Activated naive CD4-positive, alpha-beta T cell treated with anti-CD3 and anti-CD28 coated beads, Interleukin-2, amount 50 U/mL, for 24 hours (primary cell): ENCODE results near the gene TOM1L2.
"Not testable (repeated sequence)": the region's sequence is repeated elsewhere in the genome, so short reads cannot be mapped to it uniquely, and the experiment has no call there.

Experiments
- H3K27ac Mint-ChIP-seq: one replicate; pipeline ENCODE4 v1.8.0; 2021; ENCODE audit warnings: mild to moderate bottlenecking, mixed read lengths
- H3K27me3 Mint-ChIP-seq: one replicate; pipeline ENCODE4 v1.8.0; 2021; ENCODE audit warnings: mixed read lengths
- H3K36me3 Mint-ChIP-seq: one replicate; pipeline ENCODE4 v1.8.0; 2021; ENCODE audit warnings: mixed read lengths
- H3K4me1 Mint-ChIP-seq: one replicate; pipeline ENCODE4 v1.8.0; 2021; ENCODE audit warnings: mixed read lengths
- H3K4me3 Mint-ChIP-seq: one replicate; pipeline ENCODE4 v1.8.0; 2021; ENCODE audit warnings: mild to moderate bottlenecking, mixed read lengths
- H3K9me3 Mint-ChIP-seq: one replicate; pipeline ENCODE4 v1.8.0; 2021; ENCODE audit warnings: mixed read lengths

TOM1L2 gene

DNA sequence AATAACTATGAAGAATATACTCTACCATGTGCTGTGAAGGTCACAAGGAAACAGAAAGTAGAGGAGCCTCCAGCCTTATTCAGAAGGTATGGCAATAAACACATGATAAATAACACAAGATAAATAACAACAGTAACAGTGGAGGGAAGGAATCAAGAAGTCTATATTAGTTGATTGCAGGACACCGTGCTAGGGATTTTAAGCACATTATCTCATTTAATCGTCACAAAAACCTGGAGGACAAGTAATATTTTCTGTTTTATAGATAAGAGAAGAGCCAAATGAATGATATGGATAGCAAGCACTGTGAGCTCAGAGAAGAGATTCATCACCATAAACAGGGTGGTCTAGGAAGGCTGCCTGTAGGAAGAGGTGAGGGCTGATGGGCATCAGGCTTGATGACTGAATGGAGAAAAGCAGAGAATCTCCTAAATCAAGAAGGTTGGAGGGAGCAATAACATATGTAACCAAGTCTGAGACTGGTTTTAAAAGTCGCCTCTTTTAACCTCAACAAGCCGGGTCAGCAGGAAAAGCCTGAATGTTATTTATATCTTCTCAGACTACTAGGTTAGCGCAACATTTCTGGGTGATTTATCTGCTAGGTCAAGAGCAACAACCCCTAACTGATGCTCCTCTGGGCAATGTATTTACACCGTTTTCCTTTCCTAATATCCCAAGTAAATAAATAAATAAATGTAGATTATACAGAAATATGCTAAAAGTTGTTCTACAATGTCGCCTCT is 8.3 kb downstream of the TOM1L2 start:
- Mint-ChIP-seq H3K4me1 (peaks cover 78% of the 10 kb centered on the region), H3K36me3 (peaks cover 3% of the 10 kb centered on the region), H3K27me3 (no peaks in the 10 kb centered on the region), H3K27ac (no peak overlapping the region), H3K4me3 (no peak overlapping the region), H3K9me3 (no peaks in the 10 kb centered on the region)

DNA sequence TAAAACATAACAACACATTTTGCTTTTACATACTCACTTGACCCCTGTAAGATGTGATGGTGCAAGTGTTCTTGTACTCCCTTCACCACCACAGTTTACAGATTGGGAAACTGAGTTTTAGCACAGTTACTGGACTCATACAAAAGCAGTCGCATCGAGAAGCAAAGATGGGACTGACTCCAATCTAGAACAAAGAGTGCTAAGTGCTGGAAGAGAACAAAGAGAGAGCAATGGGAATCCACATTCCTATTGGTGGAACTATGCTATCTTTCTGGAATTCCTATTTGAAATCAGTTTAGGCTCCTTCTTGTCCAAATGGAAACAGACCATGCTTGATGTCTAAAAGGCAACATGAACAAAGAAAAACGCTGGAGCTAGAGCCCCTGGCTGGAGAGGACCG is 9.1 kb downstream of the TOM1L2 start:
- Mint-ChIP-seq H3K4me3 (no peak overlapping the region), H3K27me3 (no peaks in the 10 kb centered on the region), H3K4me1 (peaks cover 80% of the 10 kb centered on the region), H3K27ac (no peak overlapping the region), H3K9me3 (no peaks in the 10 kb centered on the region), H3K36me3 (peaks cover 3% of the 10 kb centered on the region)

DNA sequence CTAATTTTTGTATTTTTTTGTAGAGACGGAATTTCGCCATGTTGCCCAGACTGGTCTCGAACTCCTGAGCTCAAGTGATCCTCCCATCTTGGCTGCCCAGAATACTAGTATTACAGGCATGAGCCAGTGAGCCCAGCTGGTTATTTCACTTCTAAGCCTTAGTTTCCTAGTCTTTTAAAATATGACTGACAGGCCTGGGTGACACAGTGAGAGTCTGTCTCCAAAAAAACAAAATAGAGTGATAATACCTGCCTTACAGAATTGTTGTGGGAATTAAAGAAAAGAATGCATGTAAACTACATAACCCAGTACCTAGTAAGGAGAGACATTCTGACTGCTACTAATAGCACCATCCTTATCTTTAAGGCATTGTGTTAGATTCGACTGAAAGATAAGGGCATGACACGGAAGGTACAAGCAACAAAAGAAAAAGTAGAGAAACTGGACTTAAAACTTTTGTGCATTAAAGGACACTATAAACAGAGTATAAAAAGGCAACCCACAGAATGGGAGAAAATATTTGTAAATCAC is 11.6 kb downstream of the TOM1L2 start:
- H3K36me3 Mint-ChIP-seq: peaks cover 5% of the 10 kb centered on the region
- no peaks in the 10 kb centered on the region for H3K9me3 Mint-ChIP-seq
- H3K27me3 Mint-ChIP-seq: no peaks in the 10 kb centered on the region
- peak overlapping the region; percentile 81 for H3K4me3 Mint-ChIP-seq
- peaks cover 78% of the 10 kb centered on the region for H3K4me1 Mint-ChIP-seq
- H3K27ac Mint-ChIP-seq: peak overlapping the region; percentile 99

DNA sequence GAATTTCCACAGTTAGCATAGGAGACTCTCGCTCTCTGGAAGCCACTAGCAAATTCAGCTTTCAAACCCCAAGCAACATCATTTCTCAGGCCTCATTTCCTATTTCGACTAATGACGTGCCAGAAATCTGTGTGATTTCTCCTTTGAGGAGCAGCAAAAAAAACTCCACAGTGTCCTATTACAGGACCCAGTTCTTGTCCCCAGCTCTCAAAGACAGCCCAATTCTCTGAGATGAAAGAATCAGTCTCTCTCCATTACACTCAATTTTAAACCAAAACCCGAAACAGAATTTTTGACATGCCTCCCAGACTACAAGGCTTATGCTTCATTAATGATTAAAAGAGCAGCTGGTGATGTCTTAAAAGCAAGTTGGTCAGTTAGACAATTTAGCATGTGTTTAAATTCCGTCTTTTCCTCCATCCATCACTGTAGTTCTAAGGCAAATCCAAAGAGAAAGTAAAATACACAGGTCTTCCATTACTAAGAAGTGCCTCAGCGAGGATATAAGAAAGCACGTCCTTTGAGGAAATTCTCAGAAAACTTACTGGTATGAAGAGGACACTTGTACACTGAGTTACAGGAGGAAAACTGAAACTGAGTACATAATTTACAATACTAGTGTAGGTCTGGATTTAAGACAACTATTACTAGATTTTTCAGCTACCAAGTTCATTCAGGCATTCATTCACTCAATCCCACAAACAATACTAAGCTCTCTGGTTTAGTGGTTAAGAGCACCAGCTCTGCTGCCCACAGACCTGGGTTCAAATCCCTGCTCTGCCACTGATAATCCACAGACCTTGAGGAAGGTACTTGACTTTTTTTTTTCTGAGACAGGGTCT is 12.5 kb downstream of the TOM1L2 start:
- peaks cover 78% of the 10 kb centered on the region for H3K4me1 Mint-ChIP-seq

DNA sequence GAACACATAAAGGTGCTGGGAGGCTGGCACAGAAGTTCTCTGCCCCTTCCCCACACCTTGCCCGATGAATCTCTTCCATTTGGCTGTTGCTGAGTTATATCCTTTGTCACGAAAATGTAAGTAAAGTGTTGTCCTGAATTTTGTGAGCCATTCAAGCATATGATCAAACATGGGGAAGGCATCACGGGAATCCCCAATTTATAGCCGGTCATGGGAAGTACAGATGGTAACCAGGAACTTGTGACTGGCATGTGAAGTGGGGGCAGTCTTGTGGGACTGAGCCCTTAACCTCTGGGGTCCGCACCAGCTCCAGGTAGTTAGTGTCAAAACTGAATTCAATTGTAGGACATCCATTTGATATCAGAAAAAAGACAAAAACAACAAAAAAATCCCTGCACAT is 13.2 kb downstream of the TOM1L2 start:
- peaks cover 83% of the 10 kb centered on the region for H3K4me1 Mint-ChIP-seq
- peak overlapping the region; percentile 99 for H3K27ac Mint-ChIP-seq
- peaks cover 7% of the 10 kb centered on the region for H3K36me3 Mint-ChIP-seq
- H3K9me3 Mint-ChIP-seq: no peaks in the 10 kb centered on the region
- H3K4me3 Mint-ChIP-seq: peak overlapping the region; percentile 81
- H3K27me3 Mint-ChIP-seq: no peaks in the 10 kb centered on the region

More for the DNA sequence above, 12.5 kb downstream of the TOM1L2 start:
- H3K4me3 Mint-ChIP-seq: peak overlapping the region; percentile 81
- H3K27ac Mint-ChIP-seq: peak overlapping the region; percentile 99
- H3K27me3 Mint-ChIP-seq: no peaks in the 10 kb centered on the region
- H3K36me3 Mint-ChIP-seq: peaks cover 7% of the 10 kb centered on the region
- no peaks in the 10 kb centered on the region for H3K9me3 Mint-ChIP-seq

DNA sequence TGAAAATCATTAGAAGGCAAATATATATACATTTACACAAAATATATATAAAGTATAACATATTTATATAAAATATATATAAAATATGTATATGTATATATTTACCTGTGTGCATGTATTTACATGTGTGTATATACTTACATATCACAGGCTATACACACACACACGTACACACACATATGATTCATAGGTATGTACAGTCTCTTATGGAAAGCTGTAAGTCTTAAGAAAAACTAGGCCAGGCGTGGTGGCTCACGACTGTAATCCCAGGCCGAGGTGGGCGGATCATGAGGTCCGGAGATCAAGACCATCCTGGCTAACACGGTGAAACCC is 14.7 kb downstream of the TOM1L2 start:
- Mint-ChIP-seq H3K9me3 (no peaks in the 10 kb centered on the region), H3K27me3 (no peaks in the 10 kb centered on the region), H3K36me3 (peaks cover 6% of the 10 kb centered on the region), H3K4me3 (no peak overlapping the region), H3K4me1 (peaks cover 80% of the 10 kb centered on the region), H3K27ac (peak overlapping the region; percentile 99)

DNA sequence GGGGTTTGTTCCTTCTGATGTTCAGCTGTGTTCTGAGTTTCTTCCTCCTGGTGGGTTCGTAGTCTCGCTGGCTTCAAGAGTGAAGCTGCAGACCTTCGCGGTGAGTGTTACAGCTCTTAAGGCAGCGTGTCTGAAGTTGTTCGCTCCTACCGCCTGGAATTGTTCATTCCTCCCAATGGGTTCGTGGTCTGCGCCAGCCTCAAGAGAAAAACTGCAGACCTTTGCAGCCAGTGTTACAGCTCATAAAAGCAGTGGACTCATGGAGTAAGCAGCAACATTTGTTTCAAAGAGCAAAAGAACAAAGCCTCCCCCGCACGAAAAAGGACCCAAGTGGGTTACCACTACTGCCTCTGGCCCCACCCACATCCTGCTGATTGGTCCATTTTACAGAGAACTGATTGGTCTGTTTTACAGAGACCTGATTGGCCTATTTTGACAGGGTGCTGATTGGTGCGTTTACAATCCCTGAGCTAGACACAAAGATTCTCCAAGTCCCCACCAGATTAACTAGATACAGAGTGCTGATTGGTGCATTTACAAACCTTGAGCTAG is 16.3 kb downstream of the TOM1L2 start:
- peak overlapping the region; percentile 15 for H3K4me3 Mint-ChIP-seq
- H3K36me3 Mint-ChIP-seq, H3K9me3 Mint-ChIP-seq, H3K27me3 Mint-ChIP-seq: not testable (repeated sequence)
- peak overlapping the region; percentile 59 for H3K27ac Mint-ChIP-seq
- H3K4me1 Mint-ChIP-seq: peaks cover 76% of the 10 kb centered on the region

DNA sequence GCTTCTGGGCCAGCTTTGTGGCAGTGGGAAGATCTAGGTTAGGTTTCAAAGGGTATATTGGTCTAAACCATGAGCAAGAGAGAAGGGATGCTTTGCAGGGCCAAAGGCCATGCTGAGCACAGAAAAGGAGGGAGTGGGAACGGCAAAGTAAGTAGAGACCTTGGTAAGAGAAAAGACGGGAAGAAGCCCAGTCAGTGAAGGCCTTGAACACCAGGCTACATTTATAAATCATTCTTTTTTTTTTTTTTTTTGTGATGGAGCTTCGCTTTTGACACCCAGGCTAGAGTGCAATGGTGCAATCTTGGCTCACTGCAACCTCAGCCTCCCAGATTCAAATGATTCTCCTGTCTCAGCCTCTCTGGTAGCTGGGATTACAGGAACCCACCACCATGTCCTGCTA is 18.1 kb downstream of the TOM1L2 start:
- no peak overlapping the region for H3K4me3 Mint-ChIP-seq
- H3K9me3 Mint-ChIP-seq: no peaks in the 10 kb centered on the region
- H3K4me1 Mint-ChIP-seq: peaks cover 69% of the 10 kb centered on the region
- no peaks in the 10 kb centered on the region for H3K27me3 Mint-ChIP-seq
- H3K27ac Mint-ChIP-seq: no peak overlapping the region
- peaks cover 6% of the 10 kb centered on the region for H3K36me3 Mint-ChIP-seq

DNA sequence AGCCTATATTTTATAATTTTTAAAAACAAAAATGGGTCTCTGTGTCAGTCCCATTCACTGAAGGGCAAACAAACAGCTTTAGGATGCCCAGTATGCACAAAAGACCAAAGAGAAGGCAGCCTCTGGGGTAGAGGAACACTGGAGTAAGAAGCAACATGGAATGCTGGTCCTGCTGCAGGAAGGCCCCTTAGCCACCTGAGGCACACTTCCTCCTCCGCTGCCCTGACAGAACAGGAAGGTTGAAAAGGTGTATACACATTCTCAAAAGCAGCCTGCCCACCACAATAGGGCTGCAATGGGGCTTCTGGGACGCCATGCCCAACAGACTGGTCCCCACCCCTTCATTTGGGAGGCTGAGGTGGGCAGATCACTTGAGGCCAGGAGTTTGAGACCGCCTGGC is 19.5 kb downstream of the TOM1L2 start:
- no peaks in the 10 kb centered on the region for H3K27me3 Mint-ChIP-seq
- peaks cover 6% of the 10 kb centered on the region for H3K36me3 Mint-ChIP-seq
- peaks cover 62% of the 10 kb centered on the region for H3K4me1 Mint-ChIP-seq
- no peak overlapping the region for H3K27ac Mint-ChIP-seq
- no peak overlapping the region for H3K4me3 Mint-ChIP-seq
- H3K9me3 Mint-ChIP-seq: no peaks in the 10 kb centered on the region

DNA sequence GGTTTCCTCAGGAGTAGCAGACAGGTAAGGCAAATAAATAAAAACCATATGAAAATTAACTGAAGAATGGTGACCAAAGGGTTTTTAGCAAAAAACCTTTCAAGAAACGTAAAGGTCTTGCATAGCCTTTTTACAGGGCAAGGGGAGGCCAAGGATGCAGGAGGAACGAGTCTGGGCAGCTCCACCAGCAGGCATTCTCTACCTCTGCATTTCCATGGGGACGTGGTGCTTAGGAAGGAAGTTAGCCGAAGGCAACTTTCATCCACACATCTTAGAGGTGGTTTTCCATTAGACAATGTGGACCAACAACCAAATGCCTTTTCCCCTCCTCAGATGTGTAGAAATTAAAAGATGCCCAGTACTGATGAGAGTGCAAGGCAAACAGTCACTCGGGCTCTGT is 20.7 kb downstream of the TOM1L2 start:
- Mint-ChIP-seq H3K36me3 (peaks cover 6% of the 10 kb centered on the region), H3K4me3 (no peak overlapping the region), H3K4me1 (peaks cover 59% of the 10 kb centered on the region), H3K27me3 (no peaks in the 10 kb centered on the region), H3K27ac (no peak overlapping the region), H3K9me3 (no peaks in the 10 kb centered on the region)

DNA sequence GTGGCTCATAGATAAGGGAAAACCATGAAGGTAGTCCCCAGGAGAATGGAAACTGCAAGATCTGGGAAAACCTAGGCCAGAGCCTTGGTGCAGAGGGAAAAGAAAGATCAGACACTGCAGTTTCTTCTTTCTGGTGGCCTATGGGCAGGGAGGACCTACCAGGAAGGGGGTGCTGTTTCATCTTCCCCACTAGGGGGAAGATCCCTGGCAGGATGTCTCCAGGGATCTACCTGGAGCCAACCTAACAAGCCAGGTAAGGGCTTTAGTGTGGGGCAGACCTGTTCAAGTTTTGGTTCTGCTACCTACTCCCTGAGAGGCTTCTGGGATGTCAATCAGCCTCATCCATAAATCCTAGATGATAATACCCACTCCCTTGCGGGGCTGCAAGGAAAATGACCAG is 21.4 kb downstream of the TOM1L2 start:
- H3K36me3 Mint-ChIP-seq: peaks cover 6% of the 10 kb centered on the region

DNA sequence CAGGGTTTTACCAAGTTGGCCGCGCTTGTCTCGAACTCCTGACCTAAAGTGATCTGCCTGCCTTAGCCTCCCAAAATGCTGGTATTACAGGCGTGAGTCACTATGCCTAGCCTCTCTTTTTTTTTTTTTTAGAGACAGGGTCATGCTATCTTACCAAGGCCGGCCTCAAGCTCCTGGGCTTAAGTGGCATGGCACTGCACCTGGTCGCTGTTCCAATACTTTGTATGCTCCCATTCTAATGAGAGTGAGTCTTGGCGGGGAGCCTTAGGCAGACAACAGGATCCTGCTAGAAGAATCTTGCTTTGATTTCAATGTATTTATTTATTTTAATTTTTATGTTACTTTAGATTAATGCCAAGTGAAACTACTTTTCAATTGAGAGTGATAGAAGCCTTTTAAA is 21.9 kb downstream of the TOM1L2 start:
- no peak overlapping the region for H3K4me3 Mint-ChIP-seq
- H3K36me3 Mint-ChIP-seq: peaks cover 4% of the 10 kb centered on the region
- peaks cover 55% of the 10 kb centered on the region for H3K4me1 Mint-ChIP-seq
- no peaks in the 10 kb centered on the region for H3K27me3 Mint-ChIP-seq
- H3K9me3 Mint-ChIP-seq: no peaks in the 10 kb centered on the region
- no peak overlapping the region for H3K27ac Mint-ChIP-seq

More for the DNA sequence above, 21.4 kb downstream of the TOM1L2 start:
- Mint-ChIP-seq H3K9me3 (no peaks in the 10 kb centered on the region), H3K27me3 (no peaks in the 10 kb centered on the region), H3K27ac (no peak overlapping the region), H3K4me1 (peaks cover 59% of the 10 kb centered on the region), H3K4me3 (no peak overlapping the region)

DNA sequence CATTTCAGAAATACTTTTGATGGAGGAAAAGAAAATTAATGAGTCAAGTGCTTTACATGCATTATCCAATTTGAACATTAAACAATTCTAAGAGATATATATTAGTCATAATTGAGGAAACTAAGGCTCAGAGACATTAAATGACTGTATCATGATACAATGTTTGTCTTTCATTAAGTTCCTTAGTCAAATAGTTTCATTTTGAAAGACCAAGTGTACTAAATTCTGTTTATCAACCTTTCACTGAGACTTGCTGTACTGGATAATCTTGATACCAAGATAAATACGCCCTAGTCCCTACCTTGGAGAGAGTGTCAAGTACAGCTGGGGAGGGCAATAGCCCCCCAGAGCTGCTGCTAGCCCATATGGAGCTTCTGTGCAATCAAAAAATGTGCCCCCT is 24.2 kb downstream of the TOM1L2 start:
- Mint-ChIP-seq H3K4me1 (peaks cover 47% of the 10 kb centered on the region), H3K27me3 (no peaks in the 10 kb centered on the region), H3K4me3 (no peak overlapping the region), H3K9me3 (no peaks in the 10 kb centered on the region), H3K27ac (peak overlapping the region; percentile 12), H3K36me3 (peaks cover 3% of the 10 kb centered on the region)

DNA sequence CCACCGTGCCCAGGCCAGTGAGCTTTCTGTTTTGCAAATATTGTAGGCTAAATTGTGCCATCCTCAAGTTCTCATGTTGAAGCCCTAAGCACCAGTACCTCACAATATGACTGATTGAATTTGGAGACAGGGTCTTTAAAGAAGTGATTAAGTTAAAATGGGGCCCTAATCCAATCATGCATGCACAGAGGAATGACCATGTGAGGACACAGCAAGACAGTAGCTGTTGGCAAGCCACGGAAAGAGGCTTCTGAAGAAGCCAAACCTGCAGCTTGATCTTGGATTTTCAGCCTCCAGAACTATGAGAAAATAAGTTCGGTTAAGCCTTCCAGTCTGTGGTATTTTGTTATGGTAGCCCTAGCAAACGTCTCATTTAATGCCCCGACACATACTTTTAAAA is 24.9 kb downstream of the TOM1L2 start:
- Mint-ChIP-seq H3K27me3 (no peaks in the 10 kb centered on the region), H3K36me3 (peaks cover 3% of the 10 kb centered on the region), H3K4me1 (peaks cover 49% of the 10 kb centered on the region), H3K27ac (no peak overlapping the region), H3K4me3 (no peak overlapping the region), H3K9me3 (no peaks in the 10 kb centered on the region)

DNA sequence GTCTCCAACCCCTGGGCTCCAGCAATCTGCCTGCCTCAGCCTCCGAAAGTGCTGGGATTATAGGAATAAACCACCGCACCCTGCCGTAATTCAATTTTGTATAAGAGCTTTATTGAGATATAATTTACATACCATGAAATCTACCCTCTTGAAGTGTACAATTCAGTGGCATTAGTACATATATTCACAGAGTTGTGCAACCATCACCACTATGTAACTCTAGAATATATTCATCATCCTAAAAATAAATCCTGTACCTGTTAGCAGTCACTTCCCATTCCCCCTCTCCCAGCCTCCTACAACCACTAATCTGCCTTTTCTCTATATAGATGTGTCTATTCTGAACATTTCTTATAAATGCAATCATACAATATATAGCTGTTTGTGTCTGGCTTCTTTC is 26.1 kb downstream of the TOM1L2 start:
- no peak overlapping the region for H3K4me3 Mint-ChIP-seq
- peaks cover 3% of the 10 kb centered on the region for H3K36me3 Mint-ChIP-seq
- no peaks in the 10 kb centered on the region for H3K27me3 Mint-ChIP-seq
- no peak overlapping the region for H3K27ac Mint-ChIP-seq
- peaks cover 49% of the 10 kb centered on the region for H3K4me1 Mint-ChIP-seq
- no peaks in the 10 kb centered on the region for H3K9me3 Mint-ChIP-seq

DNA sequence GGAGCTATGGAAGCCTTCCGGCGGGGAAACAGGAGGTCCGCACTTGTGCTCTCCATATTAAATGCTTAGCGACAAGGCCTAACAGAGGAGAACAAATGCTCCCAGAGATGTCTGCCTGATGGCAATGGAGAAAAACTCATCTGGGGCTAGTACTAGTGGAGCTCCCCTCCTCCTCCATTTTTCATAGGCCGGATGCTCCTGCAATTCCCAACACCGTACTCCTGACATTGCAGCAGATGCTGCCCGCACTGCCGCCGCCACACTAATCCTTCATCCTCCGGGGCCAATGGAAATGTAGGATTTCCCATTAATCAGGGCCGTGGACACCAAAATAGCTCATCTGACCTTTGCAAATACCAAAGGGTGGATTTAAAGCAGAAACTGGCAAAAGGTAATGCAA is 27.5 kb downstream of the TOM1L2 start:
- Mint-ChIP-seq H3K4me3 (no peak overlapping the region), H3K36me3 (peaks cover 2% of the 10 kb centered on the region), H3K27me3 (no peaks in the 10 kb centered on the region), H3K4me1 (peaks cover 43% of the 10 kb centered on the region), H3K27ac (no peak overlapping the region), H3K9me3 (no peaks in the 10 kb centered on the region)
